Gastrocnemius medialis (tissue), 4 donors: ENCODE data around the gene ITGAE.

Experiments
- CTCF ChIP-seq, 5 experiments: fragments of 450-650 bp in 3 of 5; fragments of 200-600 bp in 2 of 5; sonication (generic) in 2 of 5; IDR thresholded peaks in 4 of 5; conservative IDR thresholded peaks in 1 of 5; 1 replicate in 4 of 5; 2 replicates in 1 of 5; pipeline ENCODE4 v1.5.1; 2016 to 2019; ENCODE audit warnings: antibody characterized with exemption in 5 of 5, mild to moderate bottlenecking in 3 of 5, moderate library complexity in 3 of 5
- POLR2A ChIP-seq, 2 donors: fragments of 450-650 bp; IDR thresholded peaks; one replicate each; pipeline ENCODE4 v1.6.1; 2017; ENCODE audit warnings: antibody characterized with exemption in 2 of 2, mild to moderate bottlenecking in 2 of 2, moderate library complexity in 2 of 2

DNA sequence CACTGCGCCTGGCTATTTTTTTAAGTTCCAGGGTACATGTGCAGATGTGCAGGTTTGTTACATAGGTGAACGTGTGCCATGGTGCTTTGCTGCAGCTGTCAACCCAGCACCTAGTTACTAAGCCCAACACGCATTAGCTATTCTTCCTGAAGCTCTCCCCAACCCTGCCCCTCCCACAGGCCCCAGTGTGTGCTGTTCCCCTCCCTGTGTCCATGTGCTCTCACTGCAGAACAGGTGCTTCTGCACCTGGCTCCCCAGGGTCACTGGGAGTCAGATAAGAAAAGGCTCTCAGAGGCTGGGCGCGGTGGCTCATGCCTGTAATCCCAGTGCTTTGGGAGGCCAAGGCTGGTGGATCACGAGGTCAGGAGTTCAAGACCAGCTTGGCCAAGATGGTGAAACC, 71.1 kb downstream of the ITGAE start:
- no peak for TF ChIP-seq CTCF (IDR thresholded peaks at IDR 0.05 in 4 of 5, conservative IDR thresholded peaks at IDR 0.05 in 1 of 5)
- no peak for TF ChIP-seq POLR2A (IDR thresholded peaks at IDR 0.05)
